H54 (cell line): ENCODE results near the gene KBTBD13.
"Not testable (repeated sequence)": the region's sequence is repeated elsewhere in the genome, so short reads cannot be mapped to it uniquely, and the experiment has no call there.

Experiments used
- DNase-seq: peaks from one replicate; pipeline ENCODE4 v3.0.0; 2011; ENCODE audit warnings: low spot score, mixed read lengths; ENCODE audit not compliant: insufficient read length
- FAIRE-seq: peaks from 3 replicates; lab custom pipeline; 2011; peaks lifted over from hg19 to GRCh38; lab: Jason Lieb, UNC
- POLR2A ChIP-seq: IDR thresholded peaks from 2 replicates; pipeline ENCODE4 v1.6.1; 2011; ENCODE audit warnings: low read depth, mild to moderate bottlenecking, low read length

KBTBD13 gene

DNA sequence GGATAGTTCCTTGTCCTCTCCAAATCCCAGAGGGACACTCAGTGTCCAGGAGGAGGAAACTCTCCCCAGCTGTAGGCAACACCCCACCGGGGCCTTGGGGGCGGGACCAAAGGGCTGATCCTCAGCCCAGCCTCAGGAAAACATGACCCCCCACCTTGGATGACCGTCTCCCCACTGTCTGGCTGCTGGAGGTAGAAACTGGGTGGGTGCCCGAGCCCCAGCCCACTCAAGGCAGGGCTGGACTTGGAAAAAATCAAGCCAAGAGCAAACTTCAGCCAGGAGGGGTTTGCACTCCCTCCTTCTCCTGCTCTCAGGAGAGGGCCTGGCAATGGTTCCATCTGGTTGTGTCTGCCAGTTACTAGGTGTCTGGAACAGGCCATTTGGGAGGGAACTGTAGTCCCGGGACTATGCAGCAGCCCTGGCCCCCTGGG is 5.2 kb upstream of the KBTBD13 start:
- FAIRE-seq (no peak), DNase-seq (no peak)
- TF ChIP-seq POLR2A, result no peak

DNA sequence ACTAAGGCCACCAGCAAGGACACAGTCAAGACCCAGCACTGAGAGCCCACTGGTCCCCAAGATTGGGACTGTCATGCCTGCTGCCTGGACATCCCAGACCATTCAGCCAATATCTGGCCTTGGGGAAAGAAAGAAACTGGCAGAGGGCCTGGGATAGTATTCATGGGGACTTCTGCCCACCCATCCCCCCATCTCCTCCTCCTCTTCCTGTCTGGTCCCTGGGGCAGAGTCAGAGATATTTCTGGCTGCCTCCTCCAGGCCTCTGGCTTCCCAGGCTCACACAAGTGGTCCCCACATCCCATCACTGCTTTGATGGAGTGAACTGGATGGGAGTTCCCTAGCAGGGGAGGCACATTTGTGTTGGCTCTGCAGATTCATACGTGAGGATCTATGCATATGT is 4.5 kb upstream of the KBTBD13 start:
- no peak for DNase-seq
- no peak for FAIRE-seq
- TF ChIP-seq POLR2A, result no peak

DNA sequence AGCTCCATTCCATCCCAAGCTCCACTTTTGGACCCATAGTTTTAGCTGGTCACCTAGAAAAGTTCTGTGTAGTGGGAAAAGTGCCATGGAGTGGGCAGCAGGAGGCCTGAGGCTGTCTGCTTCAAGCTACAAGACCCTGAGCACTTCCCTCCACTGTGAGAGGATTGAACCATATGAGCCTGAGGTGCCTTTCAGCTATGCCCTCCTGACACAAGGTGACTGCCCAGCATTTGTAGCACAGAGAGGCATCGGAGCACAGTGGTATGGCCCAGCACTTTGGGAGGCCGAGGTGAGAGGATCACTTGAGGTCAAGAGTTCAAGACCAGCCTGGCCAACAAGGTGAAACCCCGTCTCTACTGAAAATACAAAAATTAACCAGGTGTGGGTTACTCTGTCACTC is 3.9 kb upstream of the KBTBD13 start:
- FAIRE-seq, result no peak
- no peak for DNase-seq
- TF ChIP-seq POLR2A, result no peak

DNA sequence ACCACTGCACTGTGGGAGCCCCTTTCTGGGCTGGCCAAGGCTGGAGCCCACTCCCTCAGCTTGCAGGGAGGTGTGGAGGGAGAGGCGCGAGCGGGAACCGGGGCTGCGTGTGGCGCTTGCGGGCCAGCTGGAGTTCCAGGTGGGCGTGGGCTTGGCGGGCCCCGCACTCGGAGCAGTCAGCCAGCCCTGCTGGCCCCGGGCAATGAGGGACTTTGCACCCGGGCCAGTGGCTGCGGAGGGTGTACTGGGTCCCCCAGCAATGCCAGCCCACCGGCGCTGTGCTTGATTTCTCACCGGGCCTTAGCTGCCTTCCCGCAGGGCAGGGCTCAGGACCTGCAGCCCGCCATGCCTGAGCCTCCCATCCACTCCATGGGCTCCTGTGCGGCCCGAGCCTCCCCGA is 1.6 kb upstream of the KBTBD13 start:
- FAIRE-seq, result not testable (repeated sequence)

DNA sequence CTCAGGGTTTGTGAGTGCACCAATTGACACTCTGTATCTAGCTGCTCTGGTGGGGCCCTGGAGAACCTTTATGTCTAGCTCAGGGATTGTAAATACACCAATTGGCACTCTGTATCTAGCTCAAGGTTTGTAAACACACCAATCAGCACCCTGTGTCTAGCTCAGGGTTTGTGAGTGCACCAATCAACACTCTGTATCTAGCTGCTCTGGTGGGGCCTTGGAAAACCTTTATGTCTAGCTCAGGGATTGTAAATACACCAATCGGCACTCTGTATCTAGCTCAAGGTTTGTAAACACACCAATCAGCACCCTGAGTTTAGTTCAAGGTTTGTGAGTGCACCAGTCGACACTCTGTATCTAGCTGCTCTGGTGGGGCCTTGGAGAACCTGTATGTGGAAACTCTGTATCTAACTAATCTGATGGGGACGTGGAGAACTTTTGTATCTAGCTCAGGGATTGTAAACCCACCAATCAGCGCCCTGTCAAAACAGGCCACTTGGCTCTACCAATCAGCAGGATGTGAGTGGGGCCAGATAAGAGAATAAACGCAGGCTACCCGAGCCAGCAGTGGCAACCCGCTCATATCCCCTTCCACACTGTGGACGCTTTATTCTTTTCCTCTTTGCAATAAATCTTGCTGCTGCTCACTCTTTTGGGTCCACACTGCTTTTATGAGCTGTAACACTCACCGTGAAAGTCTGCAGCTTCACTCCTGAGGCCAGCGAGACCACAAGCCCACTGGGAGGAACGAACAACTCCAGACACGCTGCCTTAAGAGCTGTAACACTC is 745 bp upstream of the KBTBD13 start:
- not testable (repeated sequence) for FAIRE-seq, DNase-seq

More for the DNA sequence above, 1.6 kb upstream of the KBTBD13 start:
- DNase-seq, result not testable (repeated sequence)

DNA sequence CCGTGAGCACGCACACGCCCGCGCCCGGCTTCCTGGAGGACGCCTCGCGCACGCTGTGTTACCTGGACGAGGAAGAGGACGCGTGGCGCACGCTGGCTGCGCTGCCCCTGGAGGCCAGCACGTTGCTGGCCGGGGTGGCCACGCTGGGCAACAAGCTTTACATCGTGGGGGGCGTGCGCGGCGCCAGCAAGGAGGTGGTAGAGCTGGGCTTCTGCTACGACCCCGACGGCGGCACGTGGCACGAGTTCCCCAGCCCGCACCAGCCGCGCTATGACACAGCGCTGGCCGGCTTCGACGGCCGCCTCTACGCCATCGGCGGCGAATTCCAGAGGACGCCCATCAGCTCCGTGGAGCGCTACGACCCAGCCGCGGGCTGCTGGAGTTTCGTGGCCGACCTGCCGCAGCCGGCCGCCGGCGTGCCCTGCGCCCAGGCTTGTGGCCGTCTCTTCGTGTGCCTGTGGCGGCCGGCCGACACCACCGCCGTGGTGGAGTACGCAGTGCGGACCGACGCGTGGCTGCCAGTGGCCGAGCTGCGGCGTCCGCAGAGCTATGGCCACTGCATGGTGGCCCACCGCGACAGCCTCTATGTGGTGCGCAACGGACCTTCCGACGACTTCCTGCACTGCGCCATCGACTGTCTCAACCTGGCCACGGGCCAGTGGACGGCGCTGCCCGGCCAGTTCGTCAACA is 890 bp downstream of the KBTBD13 start:
- no peak for TF ChIP-seq POLR2A
- no peak for FAIRE-seq
- DNase-seq, result no peak

DNA sequence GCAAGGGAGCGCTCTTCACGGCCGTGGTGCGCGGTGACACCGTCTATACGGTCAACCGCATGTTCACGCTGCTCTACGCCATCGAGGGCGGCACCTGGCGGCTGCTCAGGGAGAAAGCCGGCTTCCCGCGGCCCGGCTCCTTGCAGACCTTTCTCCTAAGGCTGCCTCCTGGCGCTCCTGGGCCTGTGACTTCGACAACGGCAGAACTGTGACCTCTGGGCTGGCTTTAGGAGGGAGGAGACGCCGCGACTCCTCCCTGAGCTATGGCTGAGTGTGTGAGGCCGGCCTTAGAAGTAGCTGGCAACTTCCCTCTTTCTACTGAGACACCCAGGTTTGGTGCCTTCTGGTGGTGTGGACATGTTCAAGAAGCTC is 1.4 kb downstream of the KBTBD13 start:
- no peak for TF ChIP-seq POLR2A
- FAIRE-seq (no peak), DNase-seq (no peak)

DNA sequence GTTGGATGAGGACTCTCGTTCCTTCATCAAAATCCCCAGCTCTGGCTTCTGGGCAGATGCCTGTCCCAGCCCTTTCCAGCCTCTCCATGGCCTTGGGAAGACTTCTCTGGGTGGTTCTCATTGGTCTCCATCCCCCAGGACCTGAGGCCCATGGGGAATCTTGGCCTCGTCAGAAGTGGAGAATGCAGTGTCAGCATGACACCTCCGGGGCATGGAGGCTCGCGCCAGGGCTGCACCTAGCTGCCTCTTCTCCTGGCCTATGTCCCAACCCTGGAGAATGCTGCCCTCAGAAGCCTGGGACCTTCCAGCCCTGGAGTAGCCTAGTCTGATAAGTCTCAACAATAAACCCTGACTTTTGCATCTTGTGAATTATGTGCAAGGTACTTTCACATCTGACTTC is 3.0 kb downstream of the KBTBD13 start:
- DNase-seq, result no peak
- no peak for FAIRE-seq
- TF ChIP-seq POLR2A, result no peak

DNA sequence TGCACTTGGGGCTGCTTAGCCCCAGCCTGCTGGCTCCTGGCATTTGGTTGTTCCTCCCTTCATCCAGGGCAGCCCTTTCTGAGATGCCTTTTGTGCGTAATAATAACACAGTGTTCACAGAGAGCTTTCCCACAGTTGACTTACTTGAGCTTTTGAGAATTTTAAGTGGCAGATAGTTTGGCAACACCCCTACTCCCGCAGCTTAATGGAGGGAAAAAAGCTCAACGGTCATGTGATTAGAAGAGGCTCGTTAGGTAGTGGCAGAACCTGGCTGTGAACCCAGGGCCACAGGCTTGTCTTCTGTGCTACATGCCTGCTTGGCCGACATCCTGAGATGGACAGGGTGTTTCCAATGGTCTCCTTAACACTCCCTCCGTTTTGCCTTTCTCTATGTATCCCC is 4.7 kb downstream of the KBTBD13 start:
- no peak for FAIRE-seq
- no peak for TF ChIP-seq POLR2A
- DNase-seq, result no peak

DNA sequence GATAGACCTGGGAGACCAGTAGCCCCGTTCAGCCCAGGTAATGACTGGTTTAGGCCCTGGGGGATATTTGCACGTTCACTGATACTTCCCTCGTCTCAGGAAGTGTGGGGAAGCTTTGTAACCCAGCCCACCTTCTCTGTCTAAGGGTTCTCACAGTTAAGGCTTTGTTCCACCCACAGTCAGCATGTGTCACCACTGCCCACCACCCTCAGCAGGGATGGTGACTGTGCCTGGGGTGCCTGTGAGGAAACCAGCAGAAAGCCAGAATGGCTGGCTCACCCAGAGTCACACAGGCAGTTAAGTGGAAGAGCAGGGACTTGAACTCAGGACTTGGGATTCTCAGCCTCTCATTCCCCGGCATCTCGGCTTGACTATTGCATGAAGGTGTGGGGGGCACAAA is 5.2 kb downstream of the KBTBD13 start:
- FAIRE-seq (no peak), DNase-seq (no peak)
- TF ChIP-seq POLR2A, result no peak

DNA sequence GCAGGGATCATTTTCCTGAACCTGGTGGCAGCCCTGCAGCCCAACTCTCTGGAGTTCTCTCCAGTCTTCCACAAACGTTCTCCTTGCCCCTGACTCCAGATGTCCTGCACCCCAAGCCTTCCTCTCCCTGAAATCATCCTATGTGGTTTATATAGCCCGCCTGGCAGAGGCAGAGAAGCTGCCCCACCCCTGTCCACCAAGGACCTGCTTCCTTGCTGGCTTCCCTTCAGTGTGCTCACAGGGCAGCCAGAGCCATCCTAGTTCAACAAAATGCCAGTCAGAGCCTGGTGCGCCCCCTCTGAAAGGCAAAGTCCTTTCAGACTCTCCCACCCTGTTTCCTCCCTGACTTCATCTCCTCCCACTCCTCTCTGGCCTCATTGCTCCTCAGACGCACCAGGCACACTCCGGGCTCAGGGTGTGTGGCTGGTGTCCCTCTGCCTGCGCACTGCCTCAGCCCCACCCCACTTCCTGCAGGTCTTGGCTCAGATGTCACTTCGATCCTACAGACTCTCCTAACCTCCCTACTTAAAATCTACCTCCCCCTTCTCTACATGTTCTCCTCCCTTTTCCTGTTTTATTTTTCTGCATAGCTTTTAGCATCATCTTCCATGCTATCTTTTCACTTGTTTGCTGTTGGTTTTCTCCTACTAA is 5.9 kb downstream of the KBTBD13 start:
- FAIRE-seq (no peak), DNase-seq (no peak)
- no peak for TF ChIP-seq POLR2A

DNA sequence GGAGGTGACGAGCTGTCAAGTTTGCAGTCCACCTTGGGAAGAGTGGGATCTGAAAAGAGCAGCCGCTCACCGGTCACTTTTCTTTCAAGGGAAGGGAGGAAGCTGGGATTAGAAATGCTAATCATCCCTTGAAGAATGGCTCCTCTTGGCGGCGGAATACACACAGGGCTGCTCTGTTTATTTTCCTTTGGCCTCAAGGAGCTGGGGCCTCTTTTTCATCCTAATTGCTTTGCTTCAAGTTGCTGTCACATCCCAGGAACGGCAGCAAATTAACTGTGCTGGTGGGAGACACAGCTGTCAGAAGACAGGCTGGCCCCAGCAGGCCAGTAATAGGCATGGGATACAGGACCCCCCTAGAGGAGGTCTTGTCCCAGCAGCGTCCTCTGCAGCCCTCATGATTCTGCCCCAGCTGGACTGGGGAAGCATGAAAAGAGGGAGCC is 6.7 kb downstream of the KBTBD13 start:
- DNase-seq, result no peak
- FAIRE-seq, result no peak
- no peak for TF ChIP-seq POLR2A

DNA sequence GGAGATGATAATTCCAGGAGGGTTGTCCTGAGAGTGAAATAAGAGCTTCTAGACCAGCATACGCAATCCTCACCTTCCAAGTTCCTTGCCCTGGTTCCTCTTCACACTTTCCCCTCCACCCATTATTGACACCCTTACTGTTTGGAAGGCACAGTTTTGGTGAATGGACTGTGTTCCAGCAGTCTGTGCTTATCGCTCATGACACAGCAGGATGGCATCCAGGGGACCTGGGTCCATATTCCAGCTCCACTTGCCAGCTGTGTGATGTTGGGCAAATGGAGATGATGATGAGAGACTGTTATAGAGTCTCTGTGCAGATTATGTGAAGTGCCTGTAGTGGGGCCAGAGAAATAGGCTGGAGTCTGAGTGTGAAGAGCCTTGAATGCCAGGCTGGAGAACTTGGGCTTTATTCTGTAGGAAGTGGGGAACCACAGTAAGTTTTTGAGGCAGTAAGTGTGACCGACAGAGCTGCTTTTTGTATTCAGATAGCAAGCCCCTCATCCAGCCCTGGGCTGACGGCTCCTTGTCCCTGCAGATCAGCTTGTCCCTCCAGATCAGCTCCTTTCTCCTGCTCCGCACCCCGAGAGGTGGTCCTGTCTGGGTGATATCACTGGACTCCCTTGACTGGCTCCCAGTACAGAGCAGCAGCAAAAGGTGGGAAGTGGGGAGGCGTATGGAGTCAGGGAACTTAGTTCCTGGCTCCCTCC is 8.1 kb downstream of the KBTBD13 start:
- TF ChIP-seq POLR2A, result no peak
- FAIRE-seq (no peak), DNase-seq (no peak)
